Neutrophil (primary cell): ENCODE data around the gene CFLAR.
"Not testable (repeated sequence)": the region's sequence is repeated elsewhere in the genome, so short reads cannot be mapped to it uniquely, and the experiment has no call there.

Experiments
- H3K27ac ChIP-seq: fragments of 200-600 bp; sonication (generic); 2 replicates; pipeline ENCODE4 v1.5.1; 2016; ENCODE audit warnings: mild to moderate bottlenecking, moderate library complexity
- H3K27me3 ChIP-seq: fragments of 200-600 bp; sonication (generic); 2 replicates; pipeline ENCODE4 v1.6.0; 2016; ENCODE audit warnings: mild to moderate bottlenecking
- H3K36me3 ChIP-seq: fragments of 200-600 bp; sonication (generic); 2 replicates; pipeline ENCODE4 v1.5.1; 2017
- H3K4me1 ChIP-seq, 2 experiments: fragments of 200-600 bp in 1 of 2; sonication (generic) in 1 of 2; 1 replicate in 1 of 2; 2 replicates in 1 of 2; pipeline versions ENCODE4 v1.5.1 to v1.6.1; 2013 to 2016; ENCODE audit warnings: low read depth in 1 of 2, low read length in 1 of 2, mild to moderate bottlenecking in 1 of 2, moderate library complexity in 1 of 2; ENCODE audit not compliant: control insufficient read depth in 1 of 2, insufficient read depth in 1 of 2
- H3K4me3 ChIP-seq, 2 experiments: fragments of 200-600 bp in 1 of 2; sonication (generic) in 1 of 2; 1 replicate in 1 of 2; 2 replicates in 1 of 2; pipeline ENCODE4 v1.5.1; 2013 to 2016; ENCODE audit warnings: low read depth in 1 of 2, low read length in 1 of 2, mild to moderate bottlenecking in 1 of 2, moderate library complexity in 1 of 2
- H3K9me3 ChIP-seq: fragments of 200-600 bp; sonication (generic); 2 replicates; pipeline ENCODE4 v1.5.1; 2016
- CTCF ChIP-seq: fragments of 200-600 bp; sonication (generic); IDR thresholded peaks from 2 replicates; pipeline ENCODE4 v1.5.1; 2016; ENCODE audit warnings: antibody characterized with exemption

Gene CFLAR

GRCh38 chr2:201137505-201138400 lies 21.8 kb downstream of the CFLAR start:
- Histone ChIP-seq H3K27me3 (no peaks in the 10 kb centered on the region), H3K36me3 (peaks cover 99% of the 10 kb centered on the region), H3K4me3 (no peak overlapping the region), H3K4me1 (peaks cover 12 to 18% of the 10 kb centered on the region in 2 experiments), H3K9me3 (no peaks in the 10 kb centered on the region), H3K27ac (peak overlapping the region; percentile 62)
- no peak for TF ChIP-seq CTCF

GRCh38 chr2:201138401-201138970 lies 22.5 kb downstream of the CFLAR start:
- H3K27me3 ChIP-seq: no peaks in the 10 kb centered on the region
- TF ChIP-seq CTCF: no peak
- no peaks in the 10 kb centered on the region for H3K9me3 ChIP-seq
- peak overlapping the region; percentile 62 for H3K27ac ChIP-seq
- peaks cover 99% of the 10 kb centered on the region for H3K36me3 ChIP-seq
- H3K4me1 ChIP-seq: peaks cover 5 to 10% of the 10 kb centered on the region in 2 experiments
- no peak overlapping the region for H3K4me3 ChIP-seq

GRCh38 chr2:201138986-201139781 lies 23.2 kb downstream of the CFLAR start:
- H3K27ac ChIP-seq: peak overlapping the region; percentile 62
- not testable (repeated sequence) for H3K9me3 ChIP-seq, H3K4me3 ChIP-seq, H3K27me3 ChIP-seq
- peaks cover 99% of the 10 kb centered on the region for H3K36me3 ChIP-seq
- peaks cover 5 to 10% of the 10 kb centered on the region in 2 experiments for H3K4me1 ChIP-seq

- peaks cover 5 to 10% of the 10 kb centered on the region in 2 experiments for H3K4me1 ChIP-seq
- no peak overlapping the region for H3K4me3 ChIP-seq
- H3K36me3 ChIP-seq: peaks cover 100% of the 10 kb centered on the region
- peak overlapping the region; percentile 62 for H3K27ac ChIP-seq
- no peak for TF ChIP-seq CTCF
- no peaks in the 10 kb centered on the region for H3K9me3 ChIP-seq
- H3K27me3 ChIP-seq: no peaks in the 10 kb centered on the region
These were observed 24.1 kb downstream of the CFLAR start for GRCh38 chr2:201139836-201140604.

- no peaks in the 10 kb centered on the region for H3K9me3 ChIP-seq
- no peak for TF ChIP-seq CTCF
- no peaks in the 10 kb centered on the region for H3K27me3 ChIP-seq
- peak overlapping the region; percentile 93 for H3K27ac ChIP-seq
- H3K4me3 ChIP-seq: no peak overlapping the region
- H3K36me3 ChIP-seq: peaks cover 99% of the 10 kb centered on the region
- H3K4me1 ChIP-seq: peaks cover 2 to 4% of the 10 kb centered on the region in 2 experiments
These were observed 28.4 kb downstream of the CFLAR start for GRCh38 chr2:201144101-201145051.
